ENCODE results near the gene RPTOR. TPM values are rescaled to one million over a fixed set of nuclear protein-coding genes. Genes with fewer than 3 reads are reported as not detected.

The RPTOR gene
- total and polyA plus RNA-seq, 4 donors = 12.4 to 46.1 (median 29.7) TPM

GRCh38 chr17:80605326-80606066 lies 60.9 kb downstream of the RPTOR start:
- H3K9me3 ChIP-seq (ENCODE audit: control insufficient read depth in 4 of 4, insufficient read depth in 3 of 4, low read length in 3 of 4) = no peaks in the 10 kb centered on the region
- H3K9ac ChIP-seq (ENCODE audit: insufficient read depth in 1 of 2, low read length in 2 of 2) = no peak overlapping the region
- ATAC-seq (ENCODE audit: insufficient read depth, low FRiP score) (no peak), DNase-seq (no peak)
- WGBS, 2 donors = 71 to 79% methylated on average over 16 of the region's 16 CpGs
- peaks cover 0 to 14% (median 0%) of the 10 kb centered on the region in 5 donors for H3K4me1 ChIP-seq (ENCODE audit: control insufficient read depth in 5 of 5, insufficient read depth in 5 of 5, low read length in 5 of 5)
- H3K36me3 ChIP-seq (ENCODE audit: control insufficient read depth in 4 of 4, insufficient read depth in 4 of 4, low read length in 4 of 4) = peaks cover 0 to 2% (median 0%) of the 10 kb centered on the region in 4 donors
- TF ChIP-seq CTCF (IDR thresholded peaks at IDR 0.05; ENCODE audit: control extremely low read depth, extremely low read depth) = no peak
- H3K27ac ChIP-seq (ENCODE audit: low read depth in 1 of 2, low read length in 1 of 2) = no peak overlapping the region
- no peak overlapping the region for H3K4me3 ChIP-seq
- no peaks in the 10 kb centered on the region for H3K27me3 ChIP-seq (ENCODE audit: control insufficient read depth in 3 of 3, insufficient read depth in 3 of 3, low read length in 2 of 3)

- H3K27me3 ChIP-seq (ENCODE audit: control insufficient read depth in 3 of 3, insufficient read depth in 3 of 3, low read length in 2 of 3) = no peaks in the 10 kb centered on the region
- no peak for TF ChIP-seq CTCF (IDR thresholded peaks at IDR 0.05; ENCODE audit: control extremely low read depth, extremely low read depth)
- ATAC-seq (ENCODE audit: insufficient read depth, low FRiP score) = no peak
- no peaks in the 10 kb centered on the region for H3K9me3 ChIP-seq (ENCODE audit: control insufficient read depth in 4 of 4, insufficient read depth in 3 of 4, low read length in 3 of 4)
- WGBS, 2 donors = 97% methylated on average over 12 of the region's 12 CpGs
- no peaks in the 10 kb centered on the region for H3K36me3 ChIP-seq (ENCODE audit: control insufficient read depth in 4 of 4, insufficient read depth in 4 of 4, low read length in 4 of 4)
- H3K4me3 ChIP-seq = no peak overlapping the region
- DNase-seq = no peak
- H3K4me1 ChIP-seq (ENCODE audit: control insufficient read depth in 5 of 5, insufficient read depth in 5 of 5, low read length in 5 of 5) = peaks cover 0 to 8% (median under 1%) of the 10 kb centered on the region in 5 donors
- H3K9ac ChIP-seq (ENCODE audit: insufficient read depth in 1 of 2, low read length in 2 of 2) = no peak overlapping the region
- H3K27ac ChIP-seq (ENCODE audit: low read depth in 1 of 2, low read length in 1 of 2) = no peak overlapping the region
Observed at GRCh38 chr17:80608326-80608725, 63.7 kb downstream of the RPTOR start.

GRCh38 chr17:80609757-80610156 lies 65.1 kb downstream of the RPTOR start:
- no peaks in the 10 kb centered on the region for H3K36me3 ChIP-seq (ENCODE audit: control insufficient read depth in 4 of 4, insufficient read depth in 4 of 4, low read length in 4 of 4)
- no peak overlapping the region for H3K27ac ChIP-seq (ENCODE audit: low read depth in 1 of 2, low read length in 1 of 2)
- no peaks in the 10 kb centered on the region for H3K9me3 ChIP-seq (ENCODE audit: control insufficient read depth in 4 of 4, insufficient read depth in 3 of 4, low read length in 3 of 4)
- no peak overlapping the region for H3K9ac ChIP-seq (ENCODE audit: insufficient read depth in 1 of 2, low read length in 2 of 2)
- H3K27me3 ChIP-seq (ENCODE audit: control insufficient read depth in 3 of 3, insufficient read depth in 3 of 3, low read length in 2 of 3) = no peaks in the 10 kb centered on the region
- H3K4me3 ChIP-seq = no peak overlapping the region
- ATAC-seq (ENCODE audit: insufficient read depth, low FRiP score) = no peak
- no peak for DNase-seq
- peaks cover 0 to 9% (median 0%) of the 10 kb centered on the region in 5 donors for H3K4me1 ChIP-seq (ENCODE audit: control insufficient read depth in 5 of 5, insufficient read depth in 5 of 5, low read length in 5 of 5)
- no peak for TF ChIP-seq CTCF (IDR thresholded peaks at IDR 0.05; ENCODE audit: control extremely low read depth, extremely low read depth)
- WGBS, 2 donors = 79 to 85% methylated on average over 5 of the region's 5 CpGs

Data from lung (tissue), 12 donors.